Measurements from ENCODE around the gene VSTM2L.

The VSTM2L gene

GRCh38 chr20:37969949-37970855, 67.3 kb downstream of the VSTM2L start:
- no peaks in the 10 kb centered on the region for H3K9me2 ChIP-seq (ENCODE audit: low read depth, low read length)

GRCh38 chr20:37970856-37971245, 67.9 kb downstream of the VSTM2L start:
- no peak overlapping the region for H3K4me2 ChIP-seq (ENCODE audit: low read length)
- H3K9ac ChIP-seq (ENCODE audit: low read length), result no peak overlapping the region
- no peaks in the 10 kb centered on the region for H3K9me2 ChIP-seq (ENCODE audit: low read depth, low read length)
- H3K27me3 ChIP-seq (ENCODE audit: insufficient read depth, low read length), result 0 out of 2 replicates have a peak, but pooled peaks cover 5% of the 10 kb centered on the region
- no peak overlapping the region for H2AFZ ChIP-seq (ENCODE audit: low read length)
- H3K9me3 ChIP-seq (ENCODE audit: low read length), result no peaks in the 10 kb centered on the region
- no peaks in the 10 kb centered on the region for H3K4me1 ChIP-seq (ENCODE audit: insufficient read depth, low read length, severe bottlenecking)
- H4K20me1 ChIP-seq (ENCODE audit: insufficient read depth, low read length), result no peaks in the 10 kb centered on the region
- H3K4me3 ChIP-seq (ENCODE audit: low read depth, low read length, poor library complexity, severe bottlenecking), result no peak overlapping the region
- H3K36me3 ChIP-seq (ENCODE audit: insufficient read depth, low read length), result no peaks in the 10 kb centered on the region
- H3K79me2 ChIP-seq (ENCODE audit: insufficient read depth, low read length), result no peaks in the 10 kb centered on the region
- TF ChIP-seq EZH2 (IDR thresholded peaks at IDR 0.05; ENCODE audit: borderline replicate concordance, low read length), result no peak
- H3K27ac ChIP-seq (ENCODE audit: low read depth, low read length, poor library complexity, severe bottlenecking), result no peak overlapping the region
- no peaks in the 10 kb centered on the region for H3F3A ChIP-seq (ENCODE audit: insufficient read depth, low read length)

More at GRCh38 chr20:37969949-37970855, 67.3 kb downstream of the VSTM2L start:
- Histone ChIP-seq H4K20me1 (ENCODE audit: insufficient read depth, low read length) (no peaks in the 10 kb centered on the region), H3K4me3 (ENCODE audit: low read depth, low read length, poor library complexity, severe bottlenecking) (no peak overlapping the region), H3K9me3 (ENCODE audit: low read length) (no peaks in the 10 kb centered on the region), H2AFZ (ENCODE audit: low read length) (no peak overlapping the region), H3K36me3 (ENCODE audit: insufficient read depth, low read length) (no peaks in the 10 kb centered on the region), H3F3A (ENCODE audit: insufficient read depth, low read length) (no peaks in the 10 kb centered on the region), H3K27ac (ENCODE audit: low read depth, low read length, poor library complexity, severe bottlenecking) (no peak overlapping the region), H3K4me1 (ENCODE audit: insufficient read depth, low read length, severe bottlenecking) (no peaks in the 10 kb centered on the region), H3K27me3 (ENCODE audit: insufficient read depth, low read length) (0 out of 2 replicates have a peak, but pooled peaks cover 5% of the 10 kb centered on the region), H3K4me2 (ENCODE audit: low read length) (no peak overlapping the region), H3K79me2 (ENCODE audit: insufficient read depth, low read length) (no peaks in the 10 kb centered on the region), H3K9ac (ENCODE audit: low read length) (no peak overlapping the region)
- TF ChIP-seq EZH2 (IDR thresholded peaks at IDR 0.05; ENCODE audit: borderline replicate concordance, low read length) (no peak), CTCF (IDR thresholded peaks at IDR 0.05; ENCODE audit: low read length) (no peak)

- Histone ChIP-seq H3K79me2 (ENCODE audit: insufficient read depth, low read length) (no peaks in the 10 kb centered on the region), H3K4me2 (ENCODE audit: low read length) (no peak overlapping the region), H3K9me2 (ENCODE audit: low read depth, low read length) (no peaks in the 10 kb centered on the region), H3K9me3 (ENCODE audit: low read length) (no peaks in the 10 kb centered on the region), H3K9ac (ENCODE audit: low read length) (no peak overlapping the region), H3K4me1 (ENCODE audit: insufficient read depth, low read length, severe bottlenecking) (peaks cover 2% of the 10 kb centered on the region), H4K20me1 (ENCODE audit: insufficient read depth, low read length) (no peaks in the 10 kb centered on the region), H3K27ac (ENCODE audit: low read depth, low read length, poor library complexity, severe bottlenecking) (no peak overlapping the region), H3F3A (ENCODE audit: insufficient read depth, low read length) (no peaks in the 10 kb centered on the region), H3K4me3 (ENCODE audit: low read depth, low read length, poor library complexity, severe bottlenecking) (no peak overlapping the region), H3K36me3 (ENCODE audit: insufficient read depth, low read length) (no peaks in the 10 kb centered on the region), H3K27me3 (ENCODE audit: insufficient read depth, low read length) (0 out of 2 replicates have a peak, but pooled peaks cover 5% of the 10 kb centered on the region), H2AFZ (ENCODE audit: low read length) (no peak overlapping the region)
- TF ChIP-seq CTCF (IDR thresholded peaks at IDR 0.05; ENCODE audit: low read length) (no peak), EZH2 (IDR thresholded peaks at IDR 0.05; ENCODE audit: borderline replicate concordance, low read length) (no peak)
Measured at GRCh38 chr20:37971561-37972127, 68.7 kb downstream of the VSTM2L start.

All from OCI-LY1 (cell line).